HEK293T (cell line): ENCODE measurements around the gene KRTAP10-10.

ENCODE experiments used
- CTBP1 ChIP-seq: fragments of 450-650 bp; IDR thresholded peaks from 2 replicates; pipeline ENCODE4 v1.6.1; 2016; ENCODE audit warnings: borderline replicate concordance
- ELF4 ChIP-seq: fragments of 450-650 bp; IDR thresholded peaks from 2 replicates; pipeline ENCODE4 v1.6.1; 2017; ENCODE audit warnings: antibody characterized with exemption
- FOXK2 ChIP-seq: fragments of 450-650 bp; IDR thresholded peaks from 2 replicates; pipeline ENCODE4 v1.6.1; 2016; ENCODE audit warnings: mild to moderate bottlenecking
- FOXM1 ChIP-seq: fragments of 450-650 bp; IDR thresholded peaks from 2 replicates; pipeline ENCODE4 v1.6.1; 2017; ENCODE audit warnings: mild to moderate bottlenecking, borderline replicate concordance
- L3MBTL2 ChIP-seq: fragments of 450-650 bp; conservative IDR thresholded peaks from 2 replicates; pipeline ENCODE4 v1.6.1; 2016; ENCODE audit warnings: mild to moderate bottlenecking
- SP1 ChIP-seq: fragments of 450-650 bp; IDR thresholded peaks from 2 replicates; pipeline ENCODE4 v1.6.1; 2017

DNA sequence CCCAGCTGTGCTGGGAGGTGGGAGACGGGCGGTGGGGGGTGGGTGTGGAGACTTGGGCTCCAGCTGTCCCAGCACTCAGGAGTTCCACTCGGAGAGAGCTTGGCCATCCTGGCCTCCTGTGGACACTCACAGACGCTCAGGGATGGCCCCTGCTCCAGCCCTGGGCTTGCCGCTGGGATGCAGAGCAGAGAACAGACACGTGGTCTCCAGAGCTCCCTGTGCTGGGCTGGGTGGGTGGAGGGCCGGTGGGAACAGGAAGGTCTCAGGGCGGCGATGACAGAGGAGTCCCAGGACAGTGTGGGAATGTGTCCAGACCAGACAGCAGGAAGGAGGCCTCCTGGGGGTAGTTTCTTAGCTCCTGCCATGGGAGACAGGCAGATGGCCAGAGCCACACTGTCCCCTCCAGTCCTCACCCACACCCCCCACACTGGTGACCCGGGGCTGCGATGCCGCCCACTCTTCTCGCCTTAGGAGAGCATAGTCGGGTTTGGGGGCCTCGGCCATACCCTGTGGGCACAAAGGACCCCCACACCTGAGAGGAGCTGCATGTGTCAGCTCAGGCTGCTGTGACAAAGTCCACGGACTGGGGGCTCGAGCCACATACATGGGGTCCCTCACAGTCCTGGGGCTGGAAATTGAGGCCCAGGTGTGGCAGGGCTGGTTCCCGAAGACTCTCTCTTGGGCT is 8.3 kb upstream of the KRTAP10-10 start:
- no peak for TF ChIP-seq FOXM1
- no peak for TF ChIP-seq ELF4
- no peak for TF ChIP-seq FOXK2
- TF ChIP-seq L3MBTL2 = no peak
- no peak for TF ChIP-seq CTBP1
- TF ChIP-seq SP1 = no peak
